HEK293 (cell line): ENCODE results near the gene SAP30L.

Experiments used
- CTCF ChIA-PET: fragments of 350-600 bp; formaldehyde crosslinking; extraction: SDS; loops from one replicate; lab custom pipeline; 2021; ENCODE audit warnings: antibody characterized with exemption; lab: Yijun Ruan, JAX
- POLR2A ChIA-PET: fragments of 300-600 bp; formaldehyde crosslinking; extraction: SDS; loops from one replicate; lab custom pipeline; 2020; ENCODE audit warnings: antibody characterized with exemption, inconsistent platforms; lab: Yijun Ruan, JAX
- H3K27ac ChIP-seq: fragments of 200-500 bp; sonication (Bioruptor generic); 2 replicates; pipeline ENCODE4 v1.5.1; 2014; ENCODE audit warnings: low read depth, low read length, control low read depth, inconsistent platforms; ENCODE audit errors: extremely low read depth
- H3K36me3 ChIP-seq, 2 experiments: fragments of 200-500 bp in 1 of 2; sonication (Bioruptor generic) in 1 of 2; 1 replicate in 1 of 2; 2 replicates in 1 of 2; pipeline ENCODE4 v1.5.1; 2014 to 2017; ENCODE audit warnings: inconsistent platforms in 2 of 2, low read length in 2 of 2; ENCODE audit not compliant: control insufficient read depth in 2 of 2, insufficient read depth in 1 of 2
- H3K4me1 ChIP-seq: fragments of 200-500 bp; sonication (Bioruptor generic); 2 replicates; pipeline ENCODE4 v1.5.1; 2014; ENCODE audit warnings: mild to moderate bottlenecking, low read length, inconsistent platforms; ENCODE audit not compliant: control insufficient read depth, insufficient read depth
- H3K4me3 ChIP-seq: 2 replicates; pipeline ENCODE4 v1.5.1; 2011; ENCODE audit warnings: low read depth, mild to moderate bottlenecking, control low read depth, low read length, moderate library complexity
- H3K9me3 ChIP-seq: fragments of 200-500 bp; sonication (Bioruptor generic); 2 replicates; pipeline ENCODE4 v1.5.1; 2014; ENCODE audit warnings: low read depth, low read length, inconsistent platforms; ENCODE audit not compliant: control insufficient read depth, insufficient read depth
- GFI1B ChIP-seq: fragments of 450-650 bp; formaldehyde crosslinking; IDR thresholded peaks from 2 replicates; pipeline ENCODE4 v1.5.1; 2016; ENCODE audit warnings: missing biosample characterization, missing genetic modification characterization
- MZF1 ChIP-seq: fragments of 450-650 bp; formaldehyde crosslinking; IDR thresholded peaks from 2 replicates; pipeline ENCODE4 v1.5.1; 2017; ENCODE audit warnings: missing biosample characterization, missing genetic modification characterization, borderline replicate concordance
- OVOL3 ChIP-seq: fragments of 450-650 bp; formaldehyde crosslinking; IDR thresholded peaks from 2 replicates; pipeline ENCODE4 v1.5.1; 2016; ENCODE audit warnings: missing biosample characterization, missing genetic modification characterization
- RBAK ChIP-seq: fragments of 450-650 bp; formaldehyde crosslinking; IDR thresholded peaks from 2 replicates; pipeline ENCODE4 v1.5.1; 2016; ENCODE audit warnings: missing biosample characterization, missing genetic modification characterization
- ZBTB11 ChIP-seq: fragments of 450-650 bp; formaldehyde crosslinking; conservative IDR thresholded peaks from 2 replicates; pipeline ENCODE4 v1.5.1; 2016; ENCODE audit warnings: low read depth, missing biosample characterization, missing genetic modification characterization
- ZBTB7A ChIP-seq: fragments of 450-650 bp; formaldehyde crosslinking; IDR thresholded peaks from 2 replicates; pipeline ENCODE4 v1.5.1; 2016; ENCODE audit warnings: low read depth, missing biosample characterization, missing genetic modification characterization
- ZFP41 ChIP-seq: fragments of 450-650 bp; formaldehyde crosslinking; IDR thresholded peaks from 2 replicates; pipeline ENCODE4 v1.5.1; 2016; ENCODE audit warnings: missing biosample characterization, missing genetic modification characterization, borderline replicate concordance
- ZFP69B ChIP-seq: fragments of 450-650 bp; formaldehyde crosslinking; IDR thresholded peaks from 2 replicates; pipeline ENCODE4 v1.5.1; 2016; ENCODE audit warnings: missing biosample characterization, missing genetic modification characterization
- ZNF133 ChIP-seq: fragments of 450-650 bp; formaldehyde crosslinking; IDR thresholded peaks from 2 replicates; pipeline ENCODE4 v1.5.1; 2016; ENCODE audit warnings: missing biosample characterization, missing genetic modification characterization
- ZNF146 ChIP-seq: fragments of 450-650 bp; formaldehyde crosslinking; IDR thresholded peaks from 2 replicates; pipeline ENCODE4 v1.5.1; 2016; ENCODE audit warnings: missing biosample characterization, missing genetic modification characterization
- ZNF16 ChIP-seq: fragments of 450-650 bp; formaldehyde crosslinking; IDR thresholded peaks from 2 replicates; pipeline ENCODE4 v1.5.1; 2016; ENCODE audit warnings: low read depth, missing biosample characterization, missing genetic modification characterization
- ZNF18 ChIP-seq: fragments of 450-650 bp; formaldehyde crosslinking; IDR thresholded peaks from 2 replicates; pipeline ENCODE4 v1.5.1; 2016; ENCODE audit warnings: missing biosample characterization, missing genetic modification characterization
- ZNF2 ChIP-seq: fragments of 450-650 bp; formaldehyde crosslinking; IDR thresholded peaks from 2 replicates; pipeline ENCODE4 v1.5.1; 2016; ENCODE audit warnings: missing biosample characterization, missing genetic modification characterization
- ZNF362 ChIP-seq: fragments of 450-650 bp; formaldehyde crosslinking; IDR thresholded peaks from 2 replicates; pipeline ENCODE4 v1.5.1; 2016; ENCODE audit warnings: missing biosample characterization, missing genetic modification characterization
- ZNF37A ChIP-seq: fragments of 450-650 bp; IDR thresholded peaks from 2 replicates; pipeline ENCODE4 v1.5.1; 2018; ENCODE audit warnings: missing biosample characterization, missing genetic modification characterization
- ZNF514 ChIP-seq: fragments of 450-650 bp; formaldehyde crosslinking; IDR thresholded peaks from 2 replicates; pipeline ENCODE4 v1.5.1; 2016; ENCODE audit warnings: missing biosample characterization, missing genetic modification characterization
- ZNF555 ChIP-seq: fragments of 450-650 bp; formaldehyde crosslinking; conservative IDR thresholded peaks from 2 replicates; pipeline ENCODE4 v1.5.1; 2017; ENCODE audit warnings: missing biosample characterization, mild to moderate bottlenecking, missing genetic modification characterization, inconsistent platforms
- ZNF768 ChIP-seq: fragments of 450-650 bp; formaldehyde crosslinking; IDR thresholded peaks from 2 replicates; pipeline ENCODE4 v1.5.1; 2018; ENCODE audit warnings: missing biosample characterization, mild to moderate bottlenecking, missing genetic modification characterization
- ZNF777 ChIP-seq: fragments of 450-650 bp; formaldehyde crosslinking; IDR thresholded peaks from 2 replicates; pipeline ENCODE4 v1.5.1; 2017; ENCODE audit warnings: missing biosample characterization, missing genetic modification characterization, borderline replicate concordance
- ZNF791 ChIP-seq: fragments of 450-650 bp; formaldehyde crosslinking; IDR thresholded peaks from 2 replicates; pipeline ENCODE4 v1.5.1; 2016; ENCODE audit warnings: missing biosample characterization, missing genetic modification characterization
- ZSCAN16 ChIP-seq: fragments of 450-650 bp; formaldehyde crosslinking; IDR thresholded peaks from 2 replicates; pipeline ENCODE4 v1.5.1; 2016; ENCODE audit warnings: missing biosample characterization, missing genetic modification characterization
- ZSCAN4 ChIP-seq: fragments of 450-650 bp; formaldehyde crosslinking; IDR thresholded peaks from 2 replicates; pipeline ENCODE4 v1.5.1; 2017; ENCODE audit warnings: missing biosample characterization, missing genetic modification characterization

Gene SAP30L

GRCh38 chr5:154470947-154471870 lies 25.4 kb downstream of the SAP30L start (continued):
- no peak for TF ChIP-seq ZNF18 (tag by site-specific recombination)

GRCh38 chr5:154472871-154473580 lies 27.2 kb downstream of the SAP30L start:
- POLR2A ChIA-PET: no interaction called here
- peaks cover 12% of the 10 kb centered on the region for H3K4me1 ChIP-seq
- no peak for TF ChIP-seq ZSCAN16 (tag by site-specific recombination)
- TF ChIP-seq ZFP41: no peak
- no peak for TF ChIP-seq ZNF362 (tag by site-specific recombination)
- TF ChIP-seq ZNF146: no peak
- TF ChIP-seq ZBTB11 (tag by site-specific recombination): no peak
- no peak for TF ChIP-seq GFI1B (tag by site-specific recombination)
- no peak for TF ChIP-seq ZNF37A (tag by site-specific recombination)
- TF ChIP-seq ZNF791 (tag by site-specific recombination): no peak
- no peak for TF ChIP-seq ZFP69B (tag by site-specific recombination)
- TF ChIP-seq ZNF514: no peak
- no peak overlapping the region for H3K27ac ChIP-seq
- H3K9me3 ChIP-seq: no peaks in the 10 kb centered on the region
- H3K4me3 ChIP-seq: no peak overlapping the region
- CTCF ChIA-PET: interaction anchor here (3.1 kb wide), 1 partner anchor 48 kb away, joined by 8 read pairs; no protein-coding TSS in a partner anchor
- no peaks in the 10 kb centered on the region for H3K36me3 ChIP-seq

- CTCF ChIA-PET: interaction anchor here (3.1 kb wide), 1 partner anchor 47 kb away, joined by 8 read pairs; no protein-coding TSS in a partner anchor
- Histone ChIP-seq H3K36me3 (no peaks in the 10 kb centered on the region), H3K4me1 (peaks cover 12% of the 10 kb centered on the region), H3K4me3 (no peak overlapping the region), H3K27ac (no peak overlapping the region), H3K9me3 (no peaks in the 10 kb centered on the region)
- TF ChIP-seq ZBTB7A (tag by site-specific recombination) (no peak), ZNF133 (tag by site-specific recombination) (no peak), RBAK (tag by site-specific recombination) (no peak), ZNF16 (tag by site-specific recombination) (no peak), OVOL3 (tag by site-specific recombination) (no peak), ZNF768 (tag by site-specific recombination) (no peak), ZSCAN4 (no peak), MZF1 (tag by site-specific recombination) (no peak), ZNF555 (tag by site-specific recombination) (no peak), ZNF777 (tag by site-specific recombination) (no peak), ZNF2 (tag by site-specific recombination) (no peak)
- POLR2A ChIA-PET: no interaction called here
These were observed 27.9 kb downstream of the SAP30L start for GRCh38 chr5:154473581-154474283.
